A549 (cell line): ENCODE results near the gene TPRG1L. TPM values are rescaled to one million over a fixed set of nuclear protein-coding genes. Genes with fewer than 3 reads are reported as not detected.

ENCODE experiments used
- ATAC-seq, 2 experiments: fragments of 200-7000 bp in 1 of 2; fragments of >200 bp in 1 of 2; cut with Nextera tagmentation in 1 of 2; cut with Tn5 transposase in 1 of 2; 3 replicates each; pipeline versions ENCODE4 v1.8.0 to v1.9.1; 2018 to 2020; ENCODE audit warnings: mild to moderate bottlenecking in 1 of 2, moderate library complexity in 1 of 2
- CTCF ChIA-PET: fragments of 300-600 bp; sonication (Branson Sonifier 250); formaldehyde crosslinking; extraction: SDS; loops from one replicate; lab custom pipeline; 2021; ENCODE audit warnings: antibody characterized with exemption, inconsistent platforms; lab: Yijun Ruan, JAX
- POLR2A ChIA-PET: fragments of 350-600 bp; formaldehyde crosslinking; extraction: SDS; loops from one replicate; lab custom pipeline; 2021; ENCODE audit warnings: antibody characterized with exemption, inconsistent platforms; lab: Yijun Ruan, JAX
- DNase-seq, 2 experiments: peaks; one replicate each; pipeline versions ENCODE4 v3.0.0 to v3.0.0-alpha.2; 2011 to 2016; ENCODE audit warnings: low read depth in 1 of 2, low spot score in 1 of 2
- FAIRE-seq: peaks from 2 replicates; lab custom pipeline; 2011; peaks lifted over from hg19 to GRCh38; lab: Jason Lieb, UNC
- H3K27ac ChIP-seq, 2 experiments: fragments of >200 bp; sonication (Bioruptor Twin); formaldehyde crosslinking; 3 replicates each; pipeline ENCODE4 v1.5.1; 2016 to 2017
- H3K4me1 ChIP-seq: fragments of >200 bp; sonication (Bioruptor Twin); formaldehyde crosslinking; 3 replicates; pipeline ENCODE4 v1.6.1; 2016
- H3K4me2 ChIP-seq: fragments of >200 bp; sonication (Bioruptor Twin); formaldehyde crosslinking; 3 replicates; pipeline ENCODE4 v1.6.1; 2016
- H3K4me3 ChIP-seq: fragments of >200 bp; sonication (Bioruptor Twin); formaldehyde crosslinking; 3 replicates; pipeline ENCODE4 v1.5.1; 2016
- H3K9me3 ChIP-seq: fragments of >200 bp; sonication (Bioruptor Twin); formaldehyde crosslinking; 3 replicates; pipeline ENCODE4 v1.6.1; 2016
- CBX2 ChIP-seq: fragments of 200-600 bp; sonication (generic); IDR thresholded peaks from 2 replicates; pipeline ENCODE4 v1.6.1; 2016; ENCODE audit warnings: low read depth, mild to moderate bottlenecking, borderline replicate concordance
- CEBPB ChIP-seq, 2 experiments: fragments of >200 bp in 1 of 2; sonication (Bioruptor Twin) in 1 of 2; formaldehyde crosslinking in 1 of 2; IDR thresholded peaks; 2 replicates each; pipeline ENCODE4 v1.6.1; 2012 to 2016
- CHD2 ChIP-seq: fragments of 150-350 bp; IDR thresholded peaks from 2 replicates; pipeline ENCODE4 v1.6.1; 2014; ENCODE audit warnings: low read length; ENCODE audit not compliant: partially characterized antibody
- EP300 ChIP-seq, 2 experiments: fragments of >200 bp; sonication (Bioruptor Twin); formaldehyde crosslinking; IDR thresholded peaks; 2 replicates in 1 of 2; 3 replicates in 1 of 2; pipeline ENCODE4 v1.6.1; 2016 to 2017
- FOSB ChIP-seq: fragments of 250-450 bp; sonication (Bioruptor Pico); IDR thresholded peaks from 2 replicates; pipeline ENCODE4 v1.5.0; 2020; ENCODE audit warnings: mild to moderate bottlenecking, moderate library complexity
- FOXS1 ChIP-seq: fragments of 250-450 bp; sonication (Bioruptor Pico); IDR thresholded peaks from 2 replicates; pipeline ENCODE4 v1.5.0; 2020; ENCODE audit warnings: mild to moderate bottlenecking, moderate library complexity
- GATA3 ChIP-seq: IDR thresholded peaks from 2 replicates; pipeline ENCODE4 v1.6.1; 2012; ENCODE audit warnings: borderline replicate concordance
- HEYL ChIP-seq: fragments of 250-450 bp; sonication (Bioruptor Pico); IDR thresholded peaks from 2 replicates; pipeline ENCODE4 v1.8.0; 2021; ENCODE audit warnings: mild to moderate bottlenecking, moderate library complexity
- HOXA7 ChIP-seq: fragments of 250-450 bp; sonication (Bioruptor Pico); IDR thresholded peaks from 2 replicates; pipeline ENCODE4 v1.5.0; 2020; ENCODE audit warnings: mild to moderate bottlenecking, moderate library complexity
- HOXB13 ChIP-seq: fragments of 250-450 bp; sonication (Bioruptor Pico); IDR thresholded peaks from 2 replicates; pipeline ENCODE4 v1.5.0; 2020; ENCODE audit warnings: low read depth, mild to moderate bottlenecking, moderate library complexity
- HOXB5 ChIP-seq: fragments of 250-450 bp; sonication (Bioruptor Pico); IDR thresholded peaks from 2 replicates; pipeline ENCODE4 v1.5.0; 2020; ENCODE audit warnings: mild to moderate bottlenecking, moderate library complexity
- JUN ChIP-seq, 2 experiments: fragments of >200 bp; sonication (Bioruptor Twin); formaldehyde crosslinking; IDR thresholded peaks; 2 replicates in 1 of 2; 3 replicates in 1 of 2; pipeline ENCODE4 v1.6.1; 2016 to 2017
- KDM1A ChIP-seq: fragments of 200-600 bp; sonication (generic); IDR thresholded peaks from 2 replicates; pipeline ENCODE4 v1.6.1; 2016; ENCODE audit warnings: low read depth, mild to moderate bottlenecking
- MAZ ChIP-seq: fragments of 150-350 bp; IDR thresholded peaks from 2 replicates; pipeline ENCODE4 v1.6.1; 2014; ENCODE audit warnings: antibody characterized with exemption, low read depth, low read length, borderline replicate concordance
- POLR2AphosphoS2 ChIP-seq: conservative IDR thresholded peaks from 2 replicates; pipeline ENCODE4 v1.6.1; 2012; ENCODE audit warnings: low read length, improper control_type of control experiment, inconsistent platforms
- RCOR1 ChIP-seq: fragments of 150-350 bp; IDR thresholded peaks from 2 replicates; pipeline ENCODE4 v1.6.1; 2014; ENCODE audit warnings: antibody characterized with exemption, low read length, low read depth
- RNF2 ChIP-seq: fragments of 200-600 bp; sonication (generic); IDR thresholded peaks from 2 replicates; pipeline ENCODE4 v1.6.1; 2016; ENCODE audit warnings: low read depth, mild to moderate bottlenecking, antibody characterized with exemption, moderate library complexity, borderline replicate concordance
- SREBF2 ChIP-seq: fragments of 450-650 bp; IDR thresholded peaks from 2 replicates; pipeline ENCODE4 v1.6.1; 2014; ENCODE audit warnings: mild to moderate bottlenecking, moderate library complexity
- TP53 ChIP-seq: fragments of 250-450 bp; sonication (Bioruptor Pico); IDR thresholded peaks from 2 replicates; pipeline ENCODE4 v1.5.0; 2021; ENCODE audit warnings: mild to moderate bottlenecking, moderate library complexity
- ZNF302 ChIP-seq: fragments of 250-450 bp; sonication (Bioruptor Pico); IDR thresholded peaks from 2 replicates; pipeline ENCODE4 v1.9.0; 2021; ENCODE audit warnings: inconsistent platforms, mild to moderate bottlenecking, moderate library complexity
- ZSCAN20 ChIP-seq: fragments of 250-450 bp; sonication (Bioruptor Pico); IDR thresholded peaks from 2 replicates; pipeline ENCODE4 v1.8.0; 2022; ENCODE audit warnings: mild to moderate bottlenecking, moderate library complexity
- WGBS: methylation state at CpG from one replicate; pipeline ENCODE4 v1.1.6; 2017; ENCODE audit errors: missing lambda C conversion rate; 5-methylcytosine and 5-hydroxymethylcytosine counted together
- polyA plus RNA-seq, 4 experiments: library from polyadenylated mRNA; depleted of rRNA in 3 of 4; stranded (reverse); fragments of >200 nt; fragmentation: RNase III in 1 of 4; extraction: RNeasy Plus Mini Kit Qiagen cat#74134 plus additional on column Dnase treatment in 1 of 4; gene quantifications; 2 replicates in 3 of 4; 3 replicates in 1 of 4; pipeline ENCODE4 v1.2.3, GENCODE V29; 2011 to 2017
- TF ChIP-seq, protein P1 (sequence below): fragments of 150-350 bp; IDR thresholded peaks from 2 replicates; pipeline ENCODE4 v1.6.1; 2014; ENCODE audit warnings: low read depth, mild to moderate bottlenecking, low read length
- TF ChIP-seq, protein P2 (sequence below): fragments of 250-450 bp; sonication (Bioruptor Pico); IDR thresholded peaks from 2 replicates; pipeline ENCODE4 v1.5.0; 2021; ENCODE audit warnings: mild to moderate bottlenecking, moderate library complexity, borderline replicate concordance
- TF ChIP-seq, protein P3 (sequence below): fragments of 200-600 bp; sonication (generic); IDR thresholded peaks from 2 replicates; pipeline ENCODE4 v1.6.1; 2016; ENCODE audit warnings: antibody characterized with exemption, mild to moderate bottlenecking, moderate library complexity
- TF ChIP-seq, protein P4 (sequence below): IDR thresholded peaks from 2 replicates; pipeline ENCODE4 v1.6.1; 2012; ENCODE audit warnings: low read depth, borderline replicate concordance

The TPRG1L gene
- polyA plus RNA-seq, 2 of the 4 experiments (the other 2 are of a cell fraction) = 13.1 to 20.1 TPM

DNA sequence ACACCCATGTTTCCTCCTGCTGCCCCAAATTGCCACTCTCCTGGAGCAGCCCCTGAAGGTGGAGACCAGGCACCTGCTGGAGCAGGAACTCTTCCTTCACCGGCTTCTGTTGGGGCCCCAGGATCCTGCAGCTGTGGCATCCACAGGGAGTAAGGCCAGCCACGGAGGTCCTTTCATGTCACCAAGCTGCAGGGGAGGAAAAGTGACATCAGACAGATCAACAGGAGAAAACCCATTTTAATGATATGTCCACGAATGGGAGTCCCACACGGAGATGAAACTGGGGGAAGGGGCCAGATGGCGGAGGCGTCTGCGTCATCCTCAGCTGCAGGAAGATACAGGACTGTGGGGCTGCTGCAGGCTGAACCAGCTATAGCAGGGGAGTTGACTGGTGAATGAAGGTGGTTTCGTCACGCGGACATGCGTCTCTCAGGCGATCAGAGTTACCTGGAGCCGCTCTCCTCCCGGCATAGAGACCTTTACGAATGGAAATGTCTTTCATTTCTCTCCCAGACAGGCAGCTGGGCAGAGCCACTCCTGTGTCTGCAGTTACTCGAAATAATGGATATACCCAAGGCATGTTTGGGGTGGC, 37.4 kb downstream of the TPRG1L start:
- no peaks in the 10 kb centered on the region for H3K4me1 ChIP-seq
- no peak for FAIRE-seq
- no peak overlapping the region for H3K27ac ChIP-seq
- no peak for DNase-seq
- TF ChIP-seq RCOR1 (no peak), KDM1A (no peak), POLR2AphosphoS2 (no peak), HOXB13 (CRISPR knock-in tag) (no peak), FOXS1 (CRISPR knock-in tag) (no peak), CEBPB (IDR thresholded peaks at IDR 0.05) (no peak), CHD2 (no peak), MAZ (no peak), ZSCAN20 (no peak)
- TF ChIP-seq, protein P1, sequence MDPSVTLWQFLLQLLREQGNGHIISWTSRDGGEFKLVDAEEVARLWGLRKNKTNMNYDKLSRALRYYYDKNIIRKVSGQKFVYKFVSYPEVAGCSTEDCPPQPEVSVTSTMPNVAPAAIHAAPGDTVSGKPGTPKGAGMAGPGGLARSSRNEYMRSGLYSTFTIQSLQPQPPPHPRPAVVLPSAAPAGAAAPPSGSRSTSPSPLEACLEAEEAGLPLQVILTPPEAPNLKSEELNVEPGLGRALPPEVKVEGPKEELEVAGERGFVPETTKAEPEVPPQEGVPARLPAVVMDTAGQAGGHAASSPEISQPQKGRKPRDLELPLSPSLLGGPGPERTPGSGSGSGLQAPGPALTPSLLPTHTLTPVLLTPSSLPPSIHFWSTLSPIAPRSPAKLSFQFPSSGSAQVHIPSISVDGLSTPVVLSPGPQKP = no peak
- POLR2A ChIA-PET = no interaction called here
- no peak overlapping the region for H3K4me2 ChIP-seq
- CTCF ChIA-PET = interaction anchor here (0.7 to 2.3 kb wide), 2 partner anchors 171 kb away, joined by 3 to 4 read pairs; no protein-coding TSS in a partner anchor
- no peak overlapping the region for H3K4me3 ChIP-seq
- no peaks in the 10 kb centered on the region for H3K9me3 ChIP-seq
- ATAC-seq = no peak
- 81% methylated on average over 15 of the region's 16 CpGs for WGBS

DNA sequence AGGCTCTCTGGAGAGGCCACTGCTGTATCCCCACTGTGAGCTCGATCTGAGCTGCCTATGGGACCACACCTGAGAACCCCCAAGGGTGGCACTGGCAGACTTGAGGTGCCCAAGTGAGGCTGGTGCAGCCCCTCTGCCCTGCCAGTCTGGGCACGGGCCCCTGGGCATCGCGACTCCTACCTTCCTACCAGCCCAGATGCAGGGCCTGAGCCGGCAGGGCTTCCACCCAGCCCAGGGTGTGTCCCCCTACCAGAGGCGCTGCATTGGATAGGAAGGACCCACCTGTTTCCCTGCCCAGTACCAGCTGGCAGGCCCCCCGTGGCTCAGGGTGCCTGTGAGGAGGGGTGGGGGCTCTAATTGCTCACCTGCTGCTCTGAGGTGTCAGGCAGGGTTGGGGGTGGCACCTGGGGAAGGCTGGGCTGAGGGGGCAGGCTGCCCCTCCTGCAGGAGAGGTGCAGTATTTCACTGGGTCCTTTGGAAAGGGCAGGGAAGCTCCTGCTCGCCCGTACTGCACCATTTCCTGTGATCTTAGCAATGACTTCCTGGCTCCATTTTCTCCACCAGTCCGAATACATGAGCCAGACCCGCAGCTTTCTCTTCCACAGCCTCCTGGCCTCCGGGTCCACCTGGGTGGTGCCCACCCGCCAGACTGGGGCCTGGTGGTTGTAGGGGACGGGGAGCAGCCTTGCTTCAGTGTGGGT, 39.3 kb downstream of the TPRG1L start:
- ChIA-PET POLR2A (no interaction called here), CTCF (interaction anchor here (1.0 to 2.3 kb wide), 2 partner anchors 60 to 173 kb away, joined by 3 to 4 read pairs; no protein-coding TSS in a partner anchor)
- TF ChIP-seq HEYL = no peak
- TF ChIP-seq JUN (IDR thresholded peaks at IDR 0.05) = no peak
- no peak for TF ChIP-seq MAZ
- TF ChIP-seq, protein P2, sequence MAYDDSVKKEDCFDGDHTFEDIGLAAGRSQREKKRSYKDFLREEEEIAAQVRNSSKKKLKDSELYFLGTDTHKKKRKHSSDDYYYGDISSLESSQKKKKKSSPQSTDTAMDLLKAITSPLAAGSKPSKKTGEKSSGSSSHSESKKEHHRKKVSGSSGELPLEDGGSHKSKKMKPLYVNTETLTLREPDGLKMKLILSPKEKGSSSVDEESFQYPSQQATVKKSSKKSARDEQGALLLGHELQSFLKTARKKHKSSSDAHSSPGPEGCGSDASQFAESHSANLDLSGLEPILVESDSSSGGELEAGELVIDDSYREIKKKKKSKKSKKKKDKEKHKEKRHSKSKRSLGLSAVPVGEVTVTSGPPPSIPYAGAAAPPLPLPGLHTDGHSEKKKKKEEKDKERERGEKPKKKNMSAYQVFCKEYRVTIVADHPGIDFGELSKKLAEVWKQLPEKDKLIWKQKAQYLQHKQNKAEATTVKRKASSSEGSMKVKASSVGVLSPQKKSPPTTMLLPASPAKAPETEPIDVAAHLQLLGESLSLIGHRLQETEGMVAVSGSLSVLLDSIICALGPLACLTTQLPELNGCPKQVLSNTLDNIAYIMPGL (CRISPR knock-in tag) = no peak
- no peak for TF ChIP-seq GATA3
- TF ChIP-seq FOXS1 (CRISPR knock-in tag) = no peak
- TF ChIP-seq EP300 (IDR thresholded peaks at IDR 0.05) = no peak
- no peak for TF ChIP-seq KDM1A
- TF ChIP-seq CBX2 = no peak
- TF ChIP-seq SREBF2 = no peak
- TF ChIP-seq HOXB13 (CRISPR knock-in tag) = no peak
- no peak for TF ChIP-seq HOXA7 (CRISPR knock-in tag)
- no peak for TF ChIP-seq TP53
- FAIRE-seq = no peak
- H3K4me1 ChIP-seq = peaks cover 9% of the 10 kb centered on the region
- H3K27ac ChIP-seq = no peak overlapping the region
- no peak for DNase-seq
- WGBS = 60% methylated on average over 1 of the region's 14 CpGs
- no peaks in the 10 kb centered on the region for H3K9me3 ChIP-seq
- no peak; a peak in 1 of 6 replicates for ATAC-seq
- no peak overlapping the region for H3K4me3 ChIP-seq
- H3K4me2 ChIP-seq = no peak overlapping the region

DNA sequence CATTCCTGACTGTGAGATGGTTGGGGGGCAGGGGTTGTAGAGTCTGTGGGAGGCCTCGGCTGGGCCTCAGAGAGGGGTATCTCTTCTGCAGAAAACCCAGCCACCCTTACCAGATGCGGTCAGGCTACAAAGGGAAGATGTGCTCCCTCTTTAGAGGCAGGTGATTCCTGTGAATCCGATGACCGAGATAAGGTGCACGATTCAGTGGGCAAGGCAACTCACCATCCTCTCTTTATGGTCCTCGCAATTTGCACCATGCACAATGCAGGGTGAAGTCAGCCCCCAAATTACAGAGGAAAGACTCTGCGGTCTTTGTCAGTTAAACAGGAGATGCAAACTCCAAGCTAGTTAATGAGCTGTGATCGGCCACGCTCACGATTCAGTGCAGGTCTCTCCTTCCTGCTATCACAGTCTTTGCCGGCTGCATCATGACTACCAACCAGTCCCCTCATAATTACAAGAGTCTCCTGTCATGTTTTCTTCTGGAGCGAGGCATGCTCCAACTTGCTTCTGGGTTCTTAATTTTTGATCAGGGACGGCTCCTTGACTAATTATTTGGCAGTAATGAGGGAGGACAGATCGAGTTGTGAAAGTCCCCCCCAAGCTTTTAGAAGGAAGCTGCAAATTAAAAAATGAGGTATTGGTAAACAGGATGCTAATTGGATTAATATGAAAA, 40.0 kb downstream of the TPRG1L start:
- 78% methylated on average over 14 of the region's 14 CpGs for WGBS
- ATAC-seq (no peak), DNase-seq (no peak), FAIRE-seq (no peak)
- Histone ChIP-seq H3K4me1 (peaks cover 10% of the 10 kb centered on the region), H3K4me3 (no peak overlapping the region), H3K9me3 (no peaks in the 10 kb centered on the region), H3K4me2 (no peak overlapping the region), H3K27ac (no peak overlapping the region)
- POLR2A ChIA-PET = no interaction called here
- CTCF ChIA-PET = interaction anchor here (1.0 to 2.3 kb wide), 2 partner anchors 60 to 174 kb away, joined by 3 to 4 read pairs; no protein-coding TSS in a partner anchor
- TF ChIP-seq FOSB (CRISPR knock-in tag) = no peak
- TF ChIP-seq, protein P3, sequence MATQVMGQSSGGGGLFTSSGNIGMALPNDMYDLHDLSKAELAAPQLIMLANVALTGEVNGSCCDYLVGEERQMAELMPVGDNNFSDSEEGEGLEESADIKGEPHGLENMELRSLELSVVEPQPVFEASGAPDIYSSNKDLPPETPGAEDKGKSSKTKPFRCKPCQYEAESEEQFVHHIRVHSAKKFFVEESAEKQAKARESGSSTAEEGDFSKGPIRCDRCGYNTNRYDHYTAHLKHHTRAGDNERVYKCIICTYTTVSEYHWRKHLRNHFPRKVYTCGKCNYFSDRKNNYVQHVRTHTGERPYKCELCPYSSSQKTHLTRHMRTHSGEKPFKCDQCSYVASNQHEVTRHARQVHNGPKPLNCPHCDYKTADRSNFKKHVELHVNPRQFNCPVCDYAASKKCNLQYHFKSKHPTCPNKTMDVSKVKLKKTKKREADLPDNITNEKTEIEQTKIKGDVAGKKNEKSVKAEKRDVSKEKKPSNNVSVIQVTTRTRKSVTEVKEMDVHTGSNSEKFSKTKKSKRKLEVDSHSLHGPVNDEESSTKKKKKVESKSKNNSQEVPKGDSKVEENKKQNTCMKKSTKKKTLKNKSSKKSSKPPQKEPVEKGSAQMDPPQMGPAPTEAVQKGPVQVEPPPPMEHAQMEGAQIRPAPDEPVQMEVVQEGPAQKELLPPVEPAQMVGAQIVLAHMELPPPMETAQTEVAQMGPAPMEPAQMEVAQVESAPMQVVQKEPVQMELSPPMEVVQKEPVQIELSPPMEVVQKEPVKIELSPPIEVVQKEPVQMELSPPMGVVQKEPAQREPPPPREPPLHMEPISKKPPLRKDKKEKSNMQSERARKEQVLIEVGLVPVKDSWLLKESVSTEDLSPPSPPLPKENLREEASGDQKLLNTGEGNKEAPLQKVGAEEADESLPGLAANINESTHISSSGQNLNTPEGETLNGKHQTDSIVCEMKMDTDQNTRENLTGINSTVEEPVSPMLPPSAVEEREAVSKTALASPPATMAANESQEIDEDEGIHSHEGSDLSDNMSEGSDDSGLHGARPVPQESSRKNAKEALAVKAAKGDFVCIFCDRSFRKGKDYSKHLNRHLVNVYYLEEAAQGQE = no peak
- no peak for TF ChIP-seq RNF2
- no peak for TF ChIP-seq HOXB5 (CRISPR knock-in tag)
- TF ChIP-seq, protein P4, sequence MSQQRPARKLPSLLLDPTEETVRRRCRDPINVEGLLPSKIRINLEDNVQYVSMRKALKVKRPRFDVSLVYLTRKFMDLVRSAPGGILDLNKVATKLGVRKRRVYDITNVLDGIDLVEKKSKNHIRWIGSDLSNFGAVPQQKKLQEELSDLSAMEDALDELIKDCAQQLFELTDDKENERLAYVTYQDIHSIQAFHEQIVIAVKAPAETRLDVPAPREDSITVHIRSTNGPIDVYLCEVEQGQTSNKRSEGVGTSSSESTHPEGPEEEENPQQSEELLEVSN = no peak
- TF ChIP-seq CHD2 = no peak
- no peak for TF ChIP-seq ZNF302 (CRISPR knock-in tag)
- no peak for TF ChIP-seq ZSCAN20
